GM21367 (cell line): ENCODE results near the gene IGFLR1.

Experiments used
- ATAC-seq: cut with Tn5 transposase; IDR thresholded peaks from one replicate; pipeline ENCODE4 v1.9.1; 2021; ENCODE audit not compliant: unreplicated experiment

Gene IGFLR1

DNA sequence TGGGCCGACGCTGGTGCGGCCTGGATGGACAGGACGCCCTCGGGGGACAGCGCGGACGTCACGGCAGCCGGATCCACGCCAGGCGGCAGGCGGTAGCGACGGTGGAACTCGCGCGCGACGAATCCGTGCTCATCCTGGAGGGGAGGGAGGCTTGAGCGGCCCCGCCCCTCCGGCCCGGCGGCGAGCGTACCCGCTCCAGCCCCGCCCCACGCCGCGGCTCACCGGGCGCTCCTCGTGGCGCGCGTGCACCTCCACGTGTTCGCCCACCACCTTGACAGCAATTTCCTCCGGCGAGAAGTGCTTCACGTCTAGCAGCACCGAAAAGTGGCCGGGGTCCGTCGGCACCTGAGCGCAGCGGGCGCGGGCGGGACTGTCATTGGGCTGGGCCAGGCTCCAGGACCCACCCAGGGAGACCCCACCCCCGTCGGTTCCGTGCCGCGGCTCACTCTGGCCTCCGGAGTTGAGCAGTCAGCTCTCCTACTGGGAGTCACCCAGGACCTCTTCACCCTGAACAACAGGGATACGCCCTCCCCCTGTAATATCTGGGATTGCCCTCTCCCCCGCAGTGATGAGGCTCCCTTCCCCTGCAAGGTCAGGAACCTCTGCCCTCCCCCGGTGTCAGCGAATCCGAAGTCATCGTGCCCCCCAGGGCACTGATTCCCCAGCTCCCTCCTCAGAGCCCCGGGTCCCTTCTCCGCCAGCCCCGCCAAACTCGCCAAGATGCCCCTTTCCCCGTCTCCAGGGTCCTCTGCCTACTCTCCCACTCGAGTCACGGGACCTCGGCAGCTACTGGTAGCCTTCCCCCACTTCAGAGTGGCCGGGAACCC, 13.5 kb upstream of the IGFLR1 start:
- ATAC-seq = no peak

DNA sequence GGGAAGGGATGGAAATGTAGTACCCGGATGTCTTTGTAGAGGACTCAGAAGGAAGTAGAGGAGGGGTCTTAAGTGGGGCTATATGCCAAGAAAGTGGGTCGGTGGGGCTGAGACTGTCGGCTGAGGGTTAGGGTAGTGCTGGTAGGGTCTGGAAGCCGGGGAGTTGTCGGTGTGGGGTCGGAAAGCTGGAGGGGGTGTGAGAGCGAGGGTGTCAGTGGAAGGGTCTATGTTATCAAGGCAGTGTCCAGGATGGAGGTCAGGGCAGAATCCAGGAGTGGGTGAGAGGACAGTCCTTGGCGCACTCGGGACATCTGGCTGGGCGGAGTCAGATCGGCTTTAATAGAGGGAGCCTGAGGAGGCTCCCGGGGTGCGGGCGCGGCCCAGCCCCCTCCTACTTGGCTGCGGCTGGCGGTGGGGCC, 12.9 kb upstream of the IGFLR1 start:
- no peak for ATAC-seq

DNA sequence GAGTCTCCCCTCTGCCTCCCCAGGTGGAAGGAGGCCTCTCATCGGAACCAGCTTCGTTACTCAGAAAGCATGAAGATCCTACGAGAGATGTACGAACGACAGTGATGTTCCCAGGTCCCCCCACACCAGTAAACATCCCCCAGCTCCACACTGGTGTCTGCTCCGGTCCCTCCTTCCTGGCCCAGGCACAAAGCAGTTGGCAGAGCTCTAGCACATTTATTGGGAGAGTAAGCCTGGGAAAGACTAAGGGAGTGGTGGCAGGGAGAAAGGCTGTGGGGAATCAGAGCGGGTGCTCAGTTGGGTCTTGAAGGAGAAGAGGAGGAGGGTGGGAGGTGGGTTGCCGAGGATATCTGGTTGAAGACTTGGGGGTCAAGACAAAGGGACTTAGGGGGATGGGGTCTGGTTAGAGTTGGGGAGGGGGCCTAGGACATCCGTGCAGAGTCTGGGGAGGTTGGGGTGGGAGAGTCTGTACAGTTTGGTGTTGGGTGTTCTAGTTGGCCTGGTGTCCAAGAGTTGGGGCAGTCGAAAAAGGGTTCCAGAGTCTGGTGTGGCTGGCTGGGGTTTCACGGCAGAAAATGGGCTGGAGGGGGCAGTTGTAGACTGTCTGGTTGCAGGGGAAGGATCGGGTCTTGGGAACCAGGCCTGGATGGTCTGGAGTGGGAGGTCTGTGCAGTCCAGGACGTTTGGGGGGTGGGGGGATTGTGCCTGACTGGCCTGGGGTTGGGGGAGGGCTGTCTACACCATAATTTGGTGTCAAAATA, 12.3 kb upstream of the IGFLR1 start:
- no peak for ATAC-seq

DNA sequence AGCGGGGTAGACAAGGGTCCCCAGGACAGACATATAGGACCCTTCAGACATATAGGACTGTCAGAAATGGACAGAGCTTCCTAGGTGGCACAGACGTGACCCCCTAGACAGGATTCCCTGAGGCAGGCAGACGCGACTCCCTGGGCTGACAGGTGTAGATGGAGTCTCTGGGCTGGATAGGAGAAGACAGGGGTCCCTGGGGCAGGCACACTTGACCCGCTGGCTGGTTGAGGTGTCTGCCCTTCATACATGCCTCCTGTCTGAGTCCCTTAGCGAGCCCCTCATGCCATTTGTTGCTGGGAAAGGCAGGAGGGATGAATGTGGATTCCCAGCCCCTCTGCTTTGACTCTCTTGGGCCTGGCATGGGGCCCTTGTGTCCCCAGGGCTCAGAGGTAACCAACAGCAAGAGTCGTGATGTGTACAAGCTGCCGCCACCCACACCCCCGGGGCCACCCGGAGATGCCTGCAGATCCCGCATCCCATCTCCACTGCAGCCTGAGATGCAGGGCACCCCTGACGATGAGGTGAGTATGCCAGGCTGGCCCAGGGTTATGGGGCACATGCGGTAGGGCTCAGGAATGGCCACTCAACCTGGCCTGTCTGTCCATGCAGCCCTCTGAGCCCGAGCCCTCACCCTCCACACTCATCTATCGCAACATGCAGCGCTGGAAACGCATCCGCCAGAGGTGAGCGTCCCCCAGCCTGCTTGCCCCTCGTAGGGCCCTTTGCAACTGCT, 11.6 kb upstream of the IGFLR1 start:
- no peak for ATAC-seq

DNA sequence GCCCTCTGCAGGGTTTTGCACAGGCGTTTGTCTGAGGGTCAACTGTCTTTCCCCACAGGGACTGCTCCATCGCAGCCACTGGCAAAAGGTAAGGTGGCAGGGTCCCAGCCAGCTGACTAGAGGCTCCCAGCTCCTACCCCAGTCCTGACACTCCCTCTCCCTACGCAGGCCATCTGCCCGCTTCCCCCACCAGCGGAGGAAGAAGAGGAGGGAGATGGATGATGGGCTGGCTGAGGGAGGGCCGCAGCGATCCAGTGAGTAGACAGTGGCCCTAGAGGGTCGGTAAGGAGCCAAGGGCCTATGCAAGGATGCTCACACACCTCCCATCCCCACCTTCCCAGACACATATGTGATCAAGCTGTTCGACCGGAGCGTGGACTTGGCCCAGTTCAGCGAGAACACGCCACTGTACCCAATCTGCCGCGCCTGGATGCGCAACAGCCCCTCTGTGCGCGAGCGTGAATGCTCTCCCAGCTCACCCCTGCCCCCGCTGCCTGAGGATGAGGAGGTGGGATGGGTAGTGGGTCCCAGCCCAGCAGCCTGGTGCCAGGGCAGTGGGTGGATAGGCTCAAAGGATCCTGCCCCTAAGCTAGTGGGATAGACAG, 10.6 kb upstream of the IGFLR1 start:
- no peak for ATAC-seq

DNA sequence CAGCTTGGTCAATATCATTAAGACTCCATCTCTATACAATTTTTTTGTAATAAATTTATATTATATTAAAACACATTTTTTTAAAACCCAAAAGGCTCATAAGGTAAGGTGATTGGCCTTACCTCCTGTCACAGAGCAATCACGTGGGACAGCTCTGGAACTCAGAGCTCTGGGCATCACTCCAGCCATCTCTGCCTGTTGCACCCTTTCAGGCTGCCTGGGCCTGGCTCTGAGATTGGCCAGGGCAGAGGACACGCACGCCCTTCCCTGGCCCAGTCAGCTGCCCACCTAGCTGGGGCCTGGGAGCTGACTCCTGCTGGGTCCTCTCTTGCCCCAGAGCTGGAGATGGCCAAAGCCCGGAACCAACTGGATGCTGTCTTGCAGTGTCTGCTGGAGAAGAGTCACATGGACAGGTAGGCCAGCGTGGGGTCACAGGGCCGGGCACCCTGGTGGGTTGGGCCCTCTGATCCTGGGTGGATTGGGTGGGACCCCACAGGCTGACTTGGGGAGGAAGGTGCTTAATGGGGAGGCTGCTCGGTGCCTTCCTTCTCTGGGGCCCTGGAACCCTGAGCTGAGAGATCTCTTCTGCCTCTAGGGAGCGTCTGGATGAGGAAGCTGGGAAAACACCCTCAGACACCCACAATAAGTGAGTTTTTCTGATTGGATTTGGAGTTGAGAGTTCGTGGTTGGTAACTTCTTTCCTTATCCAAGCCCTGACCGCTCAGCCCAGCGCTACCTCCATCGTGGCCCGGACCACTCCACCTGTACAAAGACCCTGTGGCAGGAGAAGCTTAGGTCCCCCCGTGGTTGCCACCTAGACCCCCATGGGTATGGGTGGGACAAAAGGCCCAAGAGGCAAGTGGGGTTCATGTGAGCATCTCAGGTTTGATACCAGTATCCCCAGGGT, 9.8 kb upstream of the IGFLR1 start:
- no peak for ATAC-seq

DNA sequence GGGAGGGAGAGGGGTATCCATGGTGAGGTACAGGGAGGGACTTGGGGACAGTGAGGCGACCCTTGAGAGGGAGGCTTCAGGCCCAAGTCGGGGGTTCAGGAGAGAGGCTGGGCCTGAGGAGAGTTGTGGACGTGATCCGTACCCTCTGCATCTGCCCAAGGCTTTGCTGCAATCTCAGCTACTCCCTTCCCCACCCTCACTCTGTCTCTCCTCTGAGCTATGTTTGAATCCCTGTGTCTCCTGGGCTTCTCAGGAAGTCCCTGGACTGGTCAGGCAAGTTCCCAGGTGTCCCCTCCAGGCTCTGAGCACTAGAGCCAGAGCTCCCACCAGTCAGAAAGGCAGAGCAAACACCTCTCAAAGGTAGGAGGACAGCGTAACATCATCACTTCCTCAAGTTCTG, 7.9 kb upstream of the IGFLR1 start:
- ATAC-seq = no peak

DNA sequence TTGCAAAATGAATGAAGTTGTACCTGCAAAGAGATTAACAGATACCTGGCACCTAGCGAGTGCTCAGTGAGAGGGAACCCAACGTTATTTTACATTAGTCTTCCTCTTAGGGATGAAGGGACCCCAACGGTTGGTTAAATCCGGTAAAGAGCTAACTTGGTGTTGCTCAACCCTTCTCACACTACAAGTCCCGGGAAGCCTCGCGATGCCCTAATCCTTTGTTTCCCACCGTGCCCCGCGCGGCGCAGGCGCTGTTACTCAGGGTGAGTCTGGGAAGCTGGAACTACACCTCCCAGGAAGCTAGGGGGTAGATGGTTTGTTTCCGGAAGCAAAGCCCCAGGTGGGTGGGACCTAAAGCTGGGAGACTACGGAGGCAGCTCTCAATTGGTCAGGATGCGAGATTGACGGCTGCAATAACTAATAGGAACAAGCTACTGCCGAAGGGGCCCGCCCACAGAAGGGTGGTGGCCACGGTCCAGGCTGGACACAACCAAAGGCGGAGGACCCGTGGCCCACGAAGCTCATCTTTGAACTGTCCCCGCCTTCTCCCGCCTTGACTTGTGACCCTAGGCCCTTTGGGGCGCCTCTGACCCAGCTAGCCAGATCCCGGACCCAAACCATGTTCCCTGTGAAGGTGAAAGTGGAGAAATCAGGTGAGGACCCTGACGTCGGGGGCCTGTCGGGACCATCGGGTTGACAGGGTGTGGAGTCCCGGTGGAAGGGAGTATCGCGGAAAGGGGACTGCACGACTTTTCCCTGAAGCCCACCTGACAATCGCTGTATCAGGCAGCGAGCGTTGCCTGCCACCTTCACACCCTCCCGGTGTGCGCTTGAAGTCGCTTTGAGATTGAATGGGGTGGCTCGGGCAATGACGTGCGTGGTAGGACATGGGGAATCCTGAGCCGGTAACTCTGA, 6.1 kb upstream of the IGFLR1 start, which contains the start of gene LIN37:
Gene LIN37, plus strand, starts transcription at position 471 of the 915 bp plus-strand sequence. Its CDS starts 149 bp downstream, at position 620.
- ATAC-seq = peak; percentile 47

DNA sequence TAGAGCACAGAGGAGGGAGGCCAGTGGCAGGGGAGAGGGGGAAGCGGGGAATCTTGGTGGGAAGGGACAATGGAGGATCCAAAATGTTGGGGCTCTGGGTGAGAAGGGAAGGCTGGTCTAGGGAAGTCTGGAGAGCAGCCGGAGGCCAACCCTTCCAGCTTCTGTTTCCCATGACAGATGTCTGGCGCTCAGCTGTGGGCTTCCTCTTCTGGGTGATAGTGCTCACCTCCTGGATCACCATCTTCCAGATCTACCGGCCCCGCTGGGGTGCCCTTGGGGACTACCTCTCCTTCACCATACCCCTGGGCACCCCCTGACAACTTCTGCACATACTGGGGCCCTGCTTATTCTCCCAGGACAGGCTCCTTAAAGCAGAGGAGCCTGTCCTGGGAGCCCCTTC, 4.3 kb upstream of the IGFLR1 start:
- ATAC-seq = no peak

DNA sequence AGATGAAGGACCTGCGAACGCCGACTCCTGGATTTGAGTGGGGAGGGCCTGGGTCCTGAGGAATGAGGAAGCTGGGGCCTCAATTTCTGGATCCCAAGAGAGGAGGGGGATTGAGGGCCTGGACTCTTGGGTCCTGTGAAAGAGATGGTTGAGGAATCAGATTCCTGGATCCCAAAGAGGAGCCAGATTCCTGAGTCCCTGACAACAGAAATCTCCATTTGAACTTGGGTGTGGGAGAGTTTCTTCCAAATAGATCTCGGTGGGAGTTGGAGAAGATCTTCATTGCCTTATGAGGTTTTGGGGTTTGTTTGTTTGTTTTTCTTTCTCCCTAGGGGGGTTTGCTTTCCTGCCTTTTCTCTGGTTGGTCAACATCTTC, 3.8 kb upstream of the IGFLR1 start:
- no peak for ATAC-seq

DNA sequence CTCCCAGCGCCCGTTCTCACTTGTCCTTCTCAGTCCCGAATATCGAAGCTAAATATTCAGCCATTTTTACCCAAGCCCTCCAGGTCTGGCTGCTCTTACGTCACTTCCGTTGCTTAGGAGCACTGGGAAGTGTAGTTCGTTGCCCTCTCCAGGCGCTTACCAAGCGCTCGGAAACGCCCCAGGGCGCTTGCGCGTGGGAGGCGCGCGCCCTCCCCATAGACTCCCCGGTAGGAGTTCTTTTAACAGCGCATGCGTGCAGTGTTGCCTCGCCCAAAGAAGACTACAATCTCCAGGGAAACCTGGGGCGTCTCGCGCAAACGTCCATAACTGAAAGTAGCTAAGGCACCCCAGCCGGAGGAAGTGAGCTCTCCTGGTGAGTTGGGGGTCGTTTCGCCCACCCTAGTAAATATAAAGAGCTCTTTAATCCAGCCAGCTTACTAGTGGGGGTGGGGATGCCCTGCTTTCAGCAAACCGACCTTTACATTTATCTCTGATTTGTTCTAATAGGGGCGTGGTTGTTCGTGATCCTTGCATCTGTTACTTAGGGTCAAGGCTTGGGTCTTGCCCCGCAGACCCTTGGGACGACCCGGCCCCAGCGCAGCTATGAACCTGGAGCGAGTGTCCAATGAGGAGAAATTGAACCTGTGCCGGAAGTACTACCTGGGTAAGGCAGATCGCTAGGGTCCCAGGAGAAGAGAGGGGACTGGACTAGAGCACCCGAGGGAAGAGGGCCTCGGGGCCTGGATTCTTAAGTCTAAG, 3.3 kb upstream of the IGFLR1 start, which contains the start of the genes PSENEN and U2AF1L4:
Gene PSENEN, plus strand, starts transcription at position 324 of the 759 bp plus-strand sequence. Its CDS starts 280 bp downstream, at position 604.
Gene U2AF1L4, minus strand, starts transcription at position 91 of the 759 bp plus-strand sequence. Its CDS starts 27 bp downstream, at position 64.
- peak; percentile 33 for ATAC-seq

DNA sequence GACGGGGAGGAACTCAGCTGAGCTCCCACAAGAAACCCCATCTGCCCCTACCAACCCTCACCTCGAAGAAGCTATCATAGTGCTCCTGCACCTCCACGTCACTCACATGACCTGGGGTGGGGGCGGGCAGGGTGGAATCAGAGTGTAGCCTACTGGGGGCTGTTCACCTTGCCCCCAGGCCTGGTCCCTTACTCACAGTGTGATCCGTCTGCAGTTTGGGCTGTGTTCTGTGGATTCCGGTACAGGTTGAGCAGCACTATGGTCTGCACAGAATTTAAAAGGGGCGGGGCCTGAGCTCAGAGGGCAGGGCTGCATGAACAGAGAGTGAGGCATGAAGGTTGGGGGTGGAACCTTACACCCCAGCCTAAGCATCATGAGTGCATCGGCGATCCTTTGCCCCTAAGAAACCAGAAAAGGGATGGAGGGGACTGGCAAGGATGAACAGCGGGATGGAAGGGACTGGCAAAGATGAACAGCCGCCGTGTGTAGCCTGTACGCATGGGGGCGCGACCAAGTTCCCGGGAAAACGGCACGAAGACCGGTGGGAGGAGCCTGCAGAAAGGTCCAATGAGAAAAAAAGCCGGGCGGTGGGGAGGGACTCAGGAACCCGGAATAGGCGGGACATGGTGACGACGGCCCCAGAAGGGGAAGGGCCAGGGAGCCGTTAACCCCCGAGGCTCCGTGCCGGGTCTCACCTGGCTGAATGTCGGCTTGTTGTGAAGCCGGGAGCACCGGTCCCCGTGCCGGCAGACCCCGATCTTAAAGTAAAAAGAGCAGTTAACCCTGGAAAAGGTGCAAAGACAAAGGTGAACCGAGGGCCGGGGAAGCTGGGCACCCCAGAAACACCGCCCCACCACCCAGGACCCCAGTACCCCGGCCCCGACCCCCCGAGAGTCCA, 2.4 kb upstream of the IGFLR1 start:
- ATAC-seq = peak; percentile 29

DNA sequence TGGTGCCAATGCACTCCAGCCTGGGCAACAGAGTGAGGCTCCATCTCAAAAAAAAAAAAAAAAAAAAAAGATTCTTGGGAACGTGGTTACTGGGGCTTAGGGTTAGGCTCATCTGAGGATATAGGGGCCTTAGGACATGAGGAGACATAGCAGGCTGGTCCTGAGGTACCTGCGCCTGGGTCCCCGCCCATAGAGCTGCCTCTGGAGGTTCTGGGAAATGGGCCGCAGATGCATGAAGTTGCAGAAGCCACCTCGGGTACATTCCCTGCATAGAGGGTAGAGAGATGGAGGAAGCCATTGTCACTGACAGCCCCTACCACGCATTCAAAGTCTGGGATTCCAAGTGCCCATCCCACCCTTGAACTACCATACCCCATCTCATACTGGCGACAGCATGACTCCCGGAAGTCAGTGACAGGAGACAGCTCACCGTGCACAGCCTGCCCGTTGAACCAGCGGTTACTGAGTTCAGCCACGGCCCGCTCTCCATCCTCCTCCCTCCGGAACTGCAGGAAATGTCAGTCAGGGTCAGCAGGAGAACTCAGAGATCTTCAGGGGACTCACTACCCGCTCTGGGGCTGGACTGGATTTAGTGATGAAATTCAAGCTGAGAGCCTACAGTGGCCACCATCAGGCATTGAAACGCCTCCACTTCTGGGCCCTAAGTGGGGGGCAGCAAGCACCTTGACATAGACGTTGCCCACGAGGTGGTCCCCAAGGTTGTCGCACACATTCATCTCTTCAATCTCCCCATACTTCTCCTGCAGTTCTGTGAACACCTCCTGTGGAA, 1.6 kb upstream of the IGFLR1 start:
- ATAC-seq = no peak

DNA sequence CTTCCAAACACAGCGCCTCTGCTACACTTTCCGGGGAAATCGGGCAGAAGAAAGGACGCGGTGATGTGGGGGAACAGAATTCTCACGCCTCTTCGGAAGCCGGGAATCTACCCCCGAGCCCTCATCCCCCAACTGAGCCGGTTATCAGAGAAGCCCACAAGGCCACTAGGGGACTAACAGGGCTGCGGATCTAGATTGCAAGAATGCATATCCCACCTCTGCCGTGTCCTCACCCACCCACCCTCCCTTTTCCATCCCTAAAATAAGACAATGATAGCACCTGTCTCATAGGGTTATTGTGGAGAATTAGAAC, 1.1 kb downstream of the IGFLR1 start:
- no peak for ATAC-seq

DNA sequence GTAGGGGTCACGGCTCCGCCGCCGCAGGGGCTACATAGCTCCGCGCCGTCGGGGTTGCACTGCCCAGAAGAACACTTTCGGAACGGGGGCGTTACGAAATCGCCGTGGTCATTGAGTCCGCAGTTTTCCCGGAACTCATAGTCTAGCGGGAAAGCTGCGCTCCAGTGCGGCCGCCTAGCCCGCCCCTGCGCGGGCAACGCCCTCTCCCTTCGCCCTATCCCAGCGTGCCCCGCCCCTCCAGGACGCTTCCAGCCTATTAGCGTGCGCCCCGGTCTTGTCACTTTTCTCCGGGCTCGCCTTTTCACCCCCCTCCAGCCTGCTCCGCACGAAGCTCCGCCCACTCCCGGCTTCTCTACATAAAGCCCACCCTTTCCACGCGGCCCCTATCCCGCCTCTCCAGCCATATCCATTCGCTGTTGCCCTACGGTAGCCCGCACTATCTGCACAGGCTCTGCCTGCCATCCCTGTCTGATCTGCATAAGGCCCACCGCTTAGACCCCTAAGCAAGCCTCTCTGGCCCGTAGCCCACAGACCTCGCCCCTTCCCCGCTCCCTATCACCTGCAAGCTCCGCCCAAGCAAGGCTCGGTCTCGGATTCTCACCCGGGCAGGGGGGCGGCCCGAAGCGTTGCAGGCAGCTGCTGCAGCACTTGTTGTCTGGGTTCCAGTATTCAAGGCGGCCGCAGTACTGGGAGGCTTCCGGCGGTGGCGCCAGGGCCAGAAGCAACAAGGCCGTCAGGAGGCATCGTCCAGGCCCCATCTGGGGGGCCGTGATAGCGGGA, 1.6 kb downstream of the IGFLR1 start:
- peak; percentile 43 for ATAC-seq

DNA sequence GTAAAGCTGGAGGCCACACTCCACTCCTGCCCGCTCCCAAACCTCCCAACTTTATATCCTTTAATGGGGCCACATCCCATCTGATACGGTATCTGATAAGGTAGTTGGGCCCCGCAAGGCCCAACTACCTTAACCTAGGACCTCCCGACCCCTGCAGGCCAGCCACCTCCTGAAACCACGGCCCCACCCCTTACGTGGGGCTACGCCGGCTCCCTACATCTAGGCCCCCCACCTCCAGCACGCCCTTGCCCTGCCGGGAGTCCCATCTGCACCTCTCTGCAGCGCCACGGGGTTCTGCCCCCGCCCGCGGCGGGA, 2.2 kb downstream of the IGFLR1 start:
- no peak for ATAC-seq
